Measurements from ENCODE around the gene CPNE4. TPM values are rescaled to one million over a fixed set of nuclear protein-coding genes. Genes with fewer than 3 reads are reported as not detected.

The CPNE4 gene
- total RNA-seq, 1 experiment from 2014 or later, result not detected

GRCh38 chr3:131975047-131975446 is 59.8 kb downstream of the CPNE4 start:
- BruUV-seq (replicated peaks), result no TSS peak
- H3K4me2 ChIP-seq (ENCODE audit: low read length), result no peak overlapping the region
- no peaks in the 10 kb centered on the region for H3K4me1 ChIP-seq (ENCODE audit: insufficient read depth, low read length)
- no peaks in the 10 kb centered on the region for H3F3A ChIP-seq (ENCODE audit: low read length, unreplicated experiment)
- no peak overlapping the region for H3K27ac ChIP-seq (ENCODE audit: low read length)
- ATAC-seq (no peak), DNase-seq (no peak)
- ChIA-PET CTCF (no interaction called here), POLR2A (ENCODE audit: unreplicated experiment) (no interaction called here)
- no peak overlapping the region for H2AFZ ChIP-seq (ENCODE audit: low read length)
- no peaks in the 10 kb centered on the region for H4K20me1 ChIP-seq (ENCODE audit: low read length)
- H3K79me2 ChIP-seq (ENCODE audit: low read length), result no peaks in the 10 kb centered on the region
- H3K9ac ChIP-seq (ENCODE audit: low read length), result no peak overlapping the region
- intact Hi-C loops (cut with micrococcal nuclease), result no loop called here
- TF ChIP-seq EZH2phosphoT487 (IDR thresholded peaks at IDR 0.05; ENCODE audit: borderline replicate concordance, low read length) (no peak), EZH2 (IDR thresholded peaks at IDR 0.05; ENCODE audit: low read length, unreplicated experiment) (no peak), CTCF (conservative IDR thresholded peaks at IDR 0.05; ENCODE audit: low read depth, low read length) (no peak)
- no peak overlapping the region for H3K4me3 ChIP-seq (ENCODE audit: low read length)
- H3K27me3 ChIP-seq (ENCODE audit: low read length), result no peaks in the 10 kb centered on the region
- H3K36me3 ChIP-seq (ENCODE audit: low read depth, low read length), result no peaks in the 10 kb centered on the region
- no peaks in the 10 kb centered on the region for H3K9me3 ChIP-seq (ENCODE audit: low read length)
- H3K9me2 ChIP-seq (replicated peaks; ENCODE audit: low read length), result no peaks in the 10 kb centered on the region

DNA sequence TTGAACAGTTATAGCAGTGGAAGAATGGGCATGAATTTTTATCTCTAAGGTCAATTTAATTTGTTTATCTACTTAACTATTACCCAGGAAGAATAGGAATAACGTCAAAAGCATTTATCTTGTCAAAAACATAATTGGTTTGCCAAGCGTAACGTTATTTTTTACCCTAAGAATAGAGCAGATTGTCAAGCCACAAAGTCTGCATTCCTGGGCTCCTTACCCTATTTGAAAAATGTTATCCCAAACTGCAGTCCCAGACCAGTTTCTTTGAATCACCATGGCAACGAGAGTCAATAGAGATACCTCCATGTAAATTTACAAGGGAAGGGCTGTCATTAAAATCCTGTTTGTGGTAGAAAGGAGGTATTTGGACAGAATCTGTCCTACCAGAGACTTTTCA is 61.1 kb downstream of the CPNE4 start:
- intact Hi-C loops (cut with micrococcal nuclease), result no loop called here
- Histone ChIP-seq H2AFZ (ENCODE audit: low read length) (no peak overlapping the region), H3K27me3 (ENCODE audit: low read length) (no peaks in the 10 kb centered on the region), H3K4me1 (ENCODE audit: insufficient read depth, low read length) (no peaks in the 10 kb centered on the region), H3K9me2 (replicated peaks; ENCODE audit: low read length) (no peaks in the 10 kb centered on the region), H3K9me3 (ENCODE audit: low read length) (no peaks in the 10 kb centered on the region), H3K9ac (ENCODE audit: low read length) (no peak overlapping the region), H3K4me3 (ENCODE audit: low read length) (no peak overlapping the region), H3K27ac (ENCODE audit: low read length) (no peak overlapping the region), H3K4me2 (ENCODE audit: low read length) (no peak overlapping the region), H3F3A (ENCODE audit: low read length, unreplicated experiment) (no peaks in the 10 kb centered on the region), H4K20me1 (ENCODE audit: low read length) (no peaks in the 10 kb centered on the region), H3K79me2 (ENCODE audit: low read length) (no peaks in the 10 kb centered on the region), H3K36me3 (ENCODE audit: low read depth, low read length) (no peaks in the 10 kb centered on the region)
- ATAC-seq (no peak), DNase-seq (no peak)
- TF ChIP-seq EZH2 (IDR thresholded peaks at IDR 0.05; ENCODE audit: low read length, unreplicated experiment) (no peak), CTCF (conservative IDR thresholded peaks at IDR 0.05; ENCODE audit: low read depth, low read length) (no peak), EZH2phosphoT487 (IDR thresholded peaks at IDR 0.05; ENCODE audit: borderline replicate concordance, low read length) (no peak)
- no TSS peak for BruUV-seq (replicated peaks)
- POLR2A ChIA-PET (ENCODE audit: unreplicated experiment), result interaction anchor here (0.7 kb wide), 1 partner anchor 276 kb away, joined by 3 read pairs; no protein-coding TSS in a partner anchor
- CTCF ChIA-PET, result no interaction called here

DNA sequence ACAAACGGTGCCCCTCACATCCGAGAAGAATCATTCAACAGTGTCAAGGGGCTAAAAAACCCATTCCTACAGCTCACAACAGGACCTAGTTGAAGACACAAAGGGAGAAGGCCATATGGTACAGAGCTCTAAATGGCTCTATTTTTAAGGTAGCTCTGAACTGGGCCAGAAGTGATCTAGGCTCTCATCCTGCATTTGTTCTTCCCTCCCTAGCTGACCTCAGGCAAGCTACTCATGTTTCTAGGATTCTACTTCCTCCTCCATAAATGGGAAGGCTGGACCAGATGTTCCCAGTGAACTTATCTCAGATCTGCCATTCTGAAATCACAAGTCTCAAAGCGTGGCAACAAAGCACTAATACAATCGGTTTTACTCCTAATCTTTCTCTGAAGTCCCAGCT is 62.3 kb downstream of the CPNE4 start:
- H3K4me1 ChIP-seq (ENCODE audit: insufficient read depth, low read length), result no peaks in the 10 kb centered on the region
- no TSS peak for BruUV-seq (replicated peaks)

More for the DNA sequence above, 62.3 kb downstream of the CPNE4 start:
- H3K27ac ChIP-seq (ENCODE audit: low read length), result no peak overlapping the region
- H3K9me3 ChIP-seq (ENCODE audit: low read length), result no peaks in the 10 kb centered on the region
- H3K79me2 ChIP-seq (ENCODE audit: low read length), result no peaks in the 10 kb centered on the region
- intact Hi-C loops (cut with micrococcal nuclease), result no loop called here
- no peak overlapping the region for H3K4me2 ChIP-seq (ENCODE audit: low read length)
- H2AFZ ChIP-seq (ENCODE audit: low read length), result no peak overlapping the region
- no peak overlapping the region for H3K4me3 ChIP-seq (ENCODE audit: low read length)
- CTCF ChIA-PET, result no interaction called here
- no peaks in the 10 kb centered on the region for H3K9me2 ChIP-seq (replicated peaks; ENCODE audit: low read length)
- POLR2A ChIA-PET (ENCODE audit: unreplicated experiment), result no interaction called here
- DNase-seq (no peak), ATAC-seq (no peak)
- no peak overlapping the region for H3K9ac ChIP-seq (ENCODE audit: low read length)
- H4K20me1 ChIP-seq (ENCODE audit: low read length), result no peaks in the 10 kb centered on the region
- H3K27me3 ChIP-seq (ENCODE audit: low read length), result no peaks in the 10 kb centered on the region
- H3F3A ChIP-seq (ENCODE audit: low read length, unreplicated experiment), result no peaks in the 10 kb centered on the region
- TF ChIP-seq EZH2 (IDR thresholded peaks at IDR 0.05; ENCODE audit: low read length, unreplicated experiment), result no peak
- H3K36me3 ChIP-seq (ENCODE audit: low read depth, low read length), result no peaks in the 10 kb centered on the region
